Middle frontal gyrus (tissue), 1 donor: ENCODE data around the gene SDK1.

Source experiments
- DNase-seq: peaks from one replicate; pipeline ENCODE4 v3.0.0-alpha.2; 2015; ENCODE audit warnings: low spot score; ENCODE audit errors: extremely low spot score

The SDK1 gene

GRCh38 chr7:4190010-4190981 is 889.2 kb downstream of the SDK1 start:
- no peak for DNase-seq

- DNase-seq, result no peak
Observed at GRCh38 chr7:4191046-4191445, 890.0 kb downstream of the SDK1 start.

GRCh38 chr7:4191525-4191924 is 890.5 kb downstream of the SDK1 start:
- DNase-seq, result no peak

- DNase-seq, result no peak
Observed at GRCh38 chr7:4195660-4196059, 894.6 kb downstream of the SDK1 start.

GRCh38 chr7:4196121-4196819 is 895.2 kb downstream of the SDK1 start:
- no peak for DNase-seq

GRCh38 chr7:4198301-4198700 is 897.2 kb downstream of the SDK1 start:
- DNase-seq, result no peak

- DNase-seq, result no peak
Observed at GRCh38 chr7:4200546-4201094, 899.6 kb downstream of the SDK1 start.

GRCh38 chr7:4201566-4201965 is 900.5 kb downstream of the SDK1 start:
- DNase-seq, result no peak

- DNase-seq, result no peak
Observed at GRCh38 chr7:4202154-4202736, 901.2 kb downstream of the SDK1 start.

GRCh38 chr7:4202954-4203353 is 901.9 kb downstream of the SDK1 start:
- DNase-seq, result no peak

GRCh38 chr7:4203626-4204512 is 902.8 kb downstream of the SDK1 start:
- no peak for DNase-seq

GRCh38 chr7:4204513-4205165 is 903.6 kb downstream of the SDK1 start:
- no peak for DNase-seq

GRCh38 chr7:4205828-4206227 is 904.8 kb downstream of the SDK1 start:
- DNase-seq, result no peak

GRCh38 chr7:4207011-4207410 is 906.0 kb downstream of the SDK1 start:
- DNase-seq, result no peak

GRCh38 chr7:4208086-4208485 is 907.0 kb downstream of the SDK1 start:
- no peak for DNase-seq

GRCh38 chr7:4208586-4208985 is 907.5 kb downstream of the SDK1 start:
- DNase-seq, result no peak

- DNase-seq, result no peak
Observed at GRCh38 chr7:4209126-4209525, 908.1 kb downstream of the SDK1 start.

GRCh38 chr7:4209966-4210365 is 908.9 kb downstream of the SDK1 start:
- no peak for DNase-seq

GRCh38 chr7:4210821-4211220 is 909.8 kb downstream of the SDK1 start:
- DNase-seq, result no peak

GRCh38 chr7:4211261-4211660 is 910.2 kb downstream of the SDK1 start:
- no peak for DNase-seq
